Activated CD4-positive, alpha-beta T cell treated with anti-CD3 and anti-CD28 coated beads for 36 hours (primary cell): ENCODE measurements around the gene ATRIP. TPM values are rescaled to one million over a fixed set of nuclear protein-coding genes. Genes with fewer than 3 reads are reported as not detected.
A peak's percentile ranks its signal among the peaks of the same experiment; 100 is the strongest.

ENCODE experiments used
- ATAC-seq: fragments of 200-7000 bp; cut with Tn5 transposase; one replicate; pipeline ENCODE4 v1.10.0; 2021; ENCODE audit warnings: mild to moderate bottlenecking, moderate library complexity
- CTCF ChIA-PET: fragments of 350-600 bp; sonication (Branson Sonifier 250); formaldehyde crosslinking; loops from one replicate; lab custom pipeline; 2021; ENCODE audit warnings: antibody characterized with exemption; lab: Charles Lee
- POLR2A ChIA-PET: fragments of 350-600 bp; sonication (Branson Sonifier 250); formaldehyde crosslinking; loops from one replicate; lab custom pipeline; 2021; ENCODE audit warnings: antibody characterized with exemption, inconsistent platforms; lab: Charles Lee
- DNase-seq: peaks from one replicate; pipeline ENCODE4 v3.0.0-alpha.2; 2020
- H3K27ac Mint-ChIP-seq: one replicate; pipeline ENCODE4 v1.8.0; 2021; ENCODE audit warnings: mixed read lengths
- H3K27me3 Mint-ChIP-seq: one replicate; pipeline ENCODE4 v1.8.0; 2021; ENCODE audit warnings: mixed read lengths
- H3K36me3 Mint-ChIP-seq: one replicate; pipeline ENCODE4 v1.8.0; 2021; ENCODE audit warnings: low read depth, mixed read lengths
- H3K4me1 Mint-ChIP-seq: one replicate; pipeline ENCODE4 v1.8.0; 2021; ENCODE audit warnings: mixed read lengths
- H3K4me3 Mint-ChIP-seq: one replicate; pipeline ENCODE4 v1.8.0; 2021; ENCODE audit warnings: mild to moderate bottlenecking, moderate library complexity, mixed read lengths
- H3K9me3 Mint-ChIP-seq: one replicate; pipeline ENCODE4 v1.8.0; 2021; ENCODE audit warnings: low read depth, mixed read lengths
- intact Hi-C, 2 experiments: fragments of 100-400 bp; cut with DNase I in 1 of 2; cut with micrococcal nuclease in 1 of 2; formaldehyde crosslinking; loops; one replicate each; pipeline versions ENCODE4 v1.14.2 to v1.15.1; 2022 to 2024; cut with DNase I, micrococcal nuclease
- total RNA-seq, 2 experiments: library from RNA; stranded (reverse); gene quantifications; one replicate each; pipeline ENCODE4 v1.2.3, GENCODE V29; 2021

Gene ATRIP
- total RNA-seq, 2 experiments from 2014 or later = 16.8 to 21.0 TPM

DNA sequence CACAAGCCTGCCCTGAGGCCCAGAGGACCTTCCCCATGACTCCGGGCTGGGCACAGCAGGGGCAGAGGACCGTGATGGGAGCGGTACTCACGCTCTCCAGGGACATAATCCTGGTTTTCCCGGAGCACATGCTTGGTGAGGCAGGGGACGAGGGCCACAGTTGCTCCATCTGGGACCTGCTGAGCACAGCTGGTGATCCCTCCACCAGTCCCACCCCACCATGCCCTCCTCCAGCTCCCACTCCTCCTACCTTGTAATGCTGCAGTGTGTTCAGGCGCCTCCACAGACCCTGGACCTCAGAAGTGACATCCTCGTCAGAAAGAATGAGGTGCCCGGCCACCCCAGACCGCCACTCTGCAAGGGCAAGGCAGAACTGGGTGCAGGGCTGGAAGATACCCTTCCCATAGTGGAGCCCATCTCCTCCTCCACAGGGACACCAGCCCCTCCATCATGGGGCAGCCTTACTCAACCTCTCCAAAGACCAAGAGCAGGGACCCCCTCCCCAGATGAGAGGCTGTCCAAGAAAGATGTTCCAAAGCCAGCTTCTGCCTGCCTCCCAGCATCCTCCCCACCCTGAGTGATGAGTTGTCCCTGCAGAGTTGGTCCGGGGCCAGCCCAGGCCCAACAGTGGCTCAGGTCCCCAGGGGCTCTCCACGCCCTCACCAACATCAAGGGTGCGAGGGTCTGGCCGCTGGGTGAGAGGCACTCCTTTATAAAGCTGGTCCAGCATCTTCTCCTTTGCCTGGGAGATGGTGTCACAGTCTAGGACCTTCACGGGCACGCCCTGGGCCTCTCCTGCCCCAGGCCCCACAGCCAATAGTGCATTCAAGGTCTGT lies 36.1 kb upstream of the ATRIP start:
- CTCF ChIA-PET = interaction anchor here (0.7 to 5.7 kb wide), 2 partner anchors 23 to 26 kb away, joined by 3 to 45 read pairs; no protein-coding TSS in a partner anchor
- H3K36me3 Mint-ChIP-seq = no peaks in the 10 kb centered on the region

DNA sequence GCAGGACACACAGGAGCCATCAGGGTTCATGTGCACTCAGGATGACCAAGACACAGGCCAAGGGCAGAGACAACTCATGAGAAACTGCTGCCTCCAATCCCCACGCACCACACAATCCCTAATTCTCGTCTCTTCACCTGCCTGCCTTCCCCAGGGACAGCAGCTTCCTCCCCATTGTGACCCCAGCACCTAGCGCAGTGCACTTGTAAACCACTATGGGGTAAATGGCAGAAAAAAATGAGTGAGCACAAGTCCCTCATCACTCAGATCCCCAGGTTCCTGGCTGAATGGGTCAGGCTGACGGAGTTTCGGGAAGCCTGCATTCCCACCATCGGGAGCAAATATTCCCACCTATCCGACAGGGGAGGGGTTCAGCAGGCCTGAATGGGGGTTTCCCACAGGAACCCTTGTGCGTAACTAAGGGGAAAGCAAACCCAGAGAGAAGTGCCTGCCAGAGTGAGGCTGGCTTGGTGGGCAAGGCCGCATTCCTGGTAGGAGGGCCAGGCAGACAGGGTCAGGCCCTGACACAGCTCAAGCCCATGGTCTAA lies 35.4 kb upstream of the ATRIP start:
- intact Hi-C loops = no loop called here
- no peak for ATAC-seq
- Mint-ChIP-seq H3K4me3 (no peak overlapping the region), H3K36me3 (no peaks in the 10 kb centered on the region), H3K4me1 (no peaks in the 10 kb centered on the region), H3K9me3 (no peaks in the 10 kb centered on the region), H3K27ac (no peak overlapping the region), H3K27me3 (no peaks in the 10 kb centered on the region)
- CTCF ChIA-PET = interaction anchor here (0.6 to 5.7 kb wide), 4 partner anchors 10 to 257 kb away, joined by 3 to 45 read pairs (median 5); no protein-coding TSS in a partner anchor
- POLR2A ChIA-PET = no interaction called here
- no peak for DNase-seq

More for the DNA sequence above, 36.1 kb upstream of the ATRIP start:
- no peak for ATAC-seq
- Mint-ChIP-seq H3K27ac (no peak overlapping the region), H3K9me3 (no peaks in the 10 kb centered on the region), H3K4me3 (no peak overlapping the region), H3K4me1 (no peaks in the 10 kb centered on the region), H3K27me3 (no peaks in the 10 kb centered on the region)
- intact Hi-C loops = no loop called here
- POLR2A ChIA-PET = no interaction called here
- peak; percentile 1 for DNase-seq

DNA sequence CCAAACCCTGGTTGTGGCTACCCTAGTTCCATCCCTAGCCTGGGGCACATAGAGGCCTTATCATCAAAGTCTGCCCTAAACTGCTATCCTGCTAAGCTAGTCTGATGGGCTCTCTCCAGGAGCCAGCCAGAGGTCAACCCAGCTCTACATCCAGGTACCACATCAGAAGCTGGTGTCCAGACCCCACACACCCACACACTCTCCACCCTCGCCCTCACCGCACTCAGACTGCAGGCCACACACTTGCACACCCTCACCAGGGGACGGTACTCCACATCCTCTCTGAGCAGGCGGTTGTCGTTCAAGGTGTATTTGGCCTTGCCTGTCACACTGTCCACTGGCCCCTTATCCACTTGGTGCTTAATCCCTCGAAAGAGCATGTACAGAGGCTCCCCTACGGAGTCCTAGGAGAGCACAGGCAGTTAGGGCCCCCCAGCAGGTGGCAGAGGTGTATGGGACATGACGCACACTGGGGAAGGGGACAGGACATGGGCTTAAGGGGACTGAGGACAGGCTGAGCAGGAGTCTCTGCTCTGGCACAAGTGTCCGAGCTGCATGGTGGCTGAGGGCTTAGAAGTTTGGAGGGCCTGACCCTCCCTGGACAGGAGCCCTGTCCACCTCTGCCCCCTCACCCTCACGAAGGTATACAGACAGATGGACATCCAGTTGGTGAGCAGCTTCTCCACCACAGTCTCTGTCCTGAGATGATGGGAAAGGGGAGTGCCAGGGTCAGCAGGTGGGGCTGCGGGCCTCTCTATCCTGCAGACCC lies 34.7 kb upstream of the ATRIP start:
- Mint-ChIP-seq H3K36me3 (no peaks in the 10 kb centered on the region), H3K9me3 (no peaks in the 10 kb centered on the region), H3K27me3 (no peaks in the 10 kb centered on the region), H3K4me1 (no peaks in the 10 kb centered on the region), H3K27ac (no peak overlapping the region), H3K4me3 (no peak overlapping the region)
- POLR2A ChIA-PET = no interaction called here
- no peak for DNase-seq
- CTCF ChIA-PET = interaction anchor here (0.6 to 5.7 kb wide), 4 partner anchors 11 to 256 kb away, joined by 3 to 45 read pairs (median 8); no protein-coding TSS in a partner anchor
- intact Hi-C loops = no loop called here
- ATAC-seq = no peak

DNA sequence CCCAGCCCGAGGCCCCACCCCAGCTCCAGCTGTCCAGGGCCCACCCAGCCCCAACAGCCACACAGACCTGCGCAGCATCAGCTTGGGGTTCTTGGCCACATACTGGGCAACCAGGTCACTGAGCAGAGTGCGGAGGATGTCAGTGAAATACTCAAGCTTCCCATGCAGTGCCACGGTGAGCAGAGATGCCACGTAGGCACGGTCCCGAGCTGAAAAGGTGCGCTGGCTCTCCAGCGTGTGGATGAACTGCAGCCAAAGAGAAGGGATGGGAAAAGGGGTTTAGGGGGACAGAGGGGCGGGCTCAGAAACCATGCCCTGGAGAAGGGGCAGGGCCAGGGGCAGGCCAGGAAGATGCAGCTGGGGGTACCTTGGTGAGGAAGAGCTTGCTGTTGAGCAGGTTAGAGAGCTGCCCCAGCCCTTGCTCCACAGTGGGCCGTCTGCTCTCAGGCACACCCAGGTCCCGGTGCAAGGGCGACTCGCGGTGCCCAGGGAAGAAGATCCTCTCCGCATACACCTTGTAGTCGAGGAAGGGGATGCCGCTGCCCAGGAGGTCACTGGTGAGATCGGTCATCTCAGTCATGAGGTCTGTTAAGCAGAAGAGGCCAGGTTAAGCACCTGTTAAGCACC lies 34.0 kb upstream of the ATRIP start:
- Mint-ChIP-seq H3K36me3 (no peaks in the 10 kb centered on the region), H3K9me3 (no peaks in the 10 kb centered on the region), H3K27ac (no peak overlapping the region), H3K4me1 (no peaks in the 10 kb centered on the region), H3K27me3 (no peaks in the 10 kb centered on the region), H3K4me3 (no peak overlapping the region)
- ATAC-seq (no peak), DNase-seq (no peak)
- ChIA-PET CTCF (interaction anchor here (0.6 to 2.6 kb wide), 3 partner anchors 11 to 327 kb away, joined by 3 to 8 read pairs (median 7); no protein-coding TSS in a partner anchor), POLR2A (no interaction called here)
- intact Hi-C loops = no loop called here

DNA sequence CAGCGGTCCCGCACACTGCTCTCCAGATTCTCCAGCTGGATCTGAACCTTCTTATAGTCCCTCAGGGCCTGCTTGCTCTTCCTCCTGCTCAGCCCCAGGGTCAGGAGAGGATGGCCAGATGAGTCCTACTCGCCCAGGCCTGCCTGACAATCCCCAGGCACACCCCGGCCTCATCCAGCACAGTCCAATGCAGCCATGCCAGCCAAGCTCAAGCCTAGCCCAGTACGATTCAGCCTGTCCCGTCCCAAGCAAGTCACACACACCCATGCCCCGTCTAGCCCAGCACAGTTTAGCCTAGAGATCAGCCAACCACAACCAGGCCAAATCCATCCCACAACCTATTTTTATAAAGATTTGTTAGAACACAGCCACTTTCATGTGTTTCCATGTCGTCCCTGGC lies 33.5 kb upstream of the ATRIP start:
- H3K27me3 Mint-ChIP-seq = no peaks in the 10 kb centered on the region
- no peaks in the 10 kb centered on the region for H3K4me1 Mint-ChIP-seq
- H3K4me3 Mint-ChIP-seq = no peak overlapping the region
- H3K9me3 Mint-ChIP-seq = no peaks in the 10 kb centered on the region
- no peaks in the 10 kb centered on the region for H3K36me3 Mint-ChIP-seq
- H3K27ac Mint-ChIP-seq = no peak overlapping the region
- CTCF ChIA-PET = interaction anchor here (0.6 to 2.6 kb wide), 3 partner anchors 12 to 326 kb away, joined by 3 to 8 read pairs (median 7); no protein-coding TSS in a partner anchor
- POLR2A ChIA-PET = no interaction called here
- intact Hi-C loops = no loop called here
- DNase-seq (no peak), ATAC-seq (no peak)

DNA sequence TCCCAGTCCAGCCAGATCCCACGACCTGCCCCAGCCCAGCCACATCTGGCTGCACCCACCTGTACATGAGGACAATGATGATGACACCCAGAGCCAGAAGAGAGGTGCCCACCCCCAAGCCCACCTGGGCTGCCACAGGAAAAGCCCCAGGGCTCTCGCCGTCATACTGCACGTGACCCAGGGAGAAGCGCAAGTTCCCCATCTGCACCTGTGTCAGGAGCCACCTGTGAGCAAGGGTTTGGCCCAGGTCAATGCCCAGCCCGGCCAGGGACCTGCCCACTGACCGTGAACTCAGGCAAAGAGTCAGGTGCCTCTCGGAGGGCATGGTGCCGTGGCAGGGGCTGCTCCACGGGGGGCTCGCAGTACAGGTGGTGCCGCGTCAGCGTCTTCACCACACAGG lies 32.9 kb upstream of the ATRIP start:
- DNase-seq (no peak), ATAC-seq (no peak)
- H3K36me3 Mint-ChIP-seq = no peaks in the 10 kb centered on the region
- H3K9me3 Mint-ChIP-seq = no peaks in the 10 kb centered on the region
- no peaks in the 10 kb centered on the region for H3K27me3 Mint-ChIP-seq
- intact Hi-C loops = no loop called here
- no peak overlapping the region for H3K4me3 Mint-ChIP-seq
- POLR2A ChIA-PET = no interaction called here
- no peaks in the 10 kb centered on the region for H3K4me1 Mint-ChIP-seq
- CTCF ChIA-PET = interaction anchor here (2.6 kb wide), 1 partner anchor 22 kb away, joined by 8 read pairs; no protein-coding TSS in a partner anchor
- H3K27ac Mint-ChIP-seq = no peak overlapping the region

DNA sequence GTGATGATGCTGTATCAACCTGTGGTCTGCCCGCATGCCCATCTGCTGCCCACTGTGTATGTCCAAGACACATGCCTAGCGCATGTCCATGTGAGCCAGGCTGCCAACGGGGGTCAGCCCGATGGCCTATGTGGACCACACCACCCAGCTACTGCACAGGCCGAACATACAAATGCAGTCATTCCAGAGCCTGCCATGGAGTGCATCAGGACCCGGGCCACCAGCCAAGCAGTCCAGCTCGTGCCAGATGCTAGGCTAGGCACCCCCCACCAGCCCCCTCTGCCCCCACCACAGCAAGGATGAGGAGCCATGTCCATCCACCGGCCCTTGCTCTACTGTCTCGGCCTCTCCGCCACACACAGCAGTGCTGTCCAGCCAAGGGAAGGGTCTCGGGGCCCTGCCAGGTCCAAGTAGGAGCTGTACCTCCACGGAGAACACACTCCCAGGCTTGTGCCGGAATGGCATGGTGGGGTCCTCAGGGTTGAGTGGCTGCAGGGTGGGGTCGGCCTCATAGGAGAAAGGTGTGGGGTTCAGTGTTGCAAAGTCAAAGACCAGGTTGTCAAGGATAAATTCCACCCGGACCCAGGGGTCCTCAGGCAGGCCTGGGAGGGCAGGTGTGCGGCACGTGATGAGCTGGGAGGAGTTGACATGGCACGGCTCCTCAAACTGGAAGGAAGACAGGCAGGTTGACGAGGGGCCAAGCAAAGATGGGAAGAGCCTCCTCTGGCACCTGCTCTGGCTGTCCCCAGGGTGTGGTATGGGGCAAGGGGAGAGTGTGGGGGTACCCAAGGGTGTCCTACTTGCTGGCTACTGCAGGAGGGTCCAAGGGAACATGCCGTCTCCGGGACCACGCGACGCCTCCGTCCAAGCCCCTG lies 31.9 kb upstream of the ATRIP start:
- Mint-ChIP-seq H3K36me3 (no peaks in the 10 kb centered on the region), H3K27me3 (no peaks in the 10 kb centered on the region), H3K9me3 (no peaks in the 10 kb centered on the region), H3K4me3 (no peak overlapping the region), H3K4me1 (no peaks in the 10 kb centered on the region), H3K27ac (no peak overlapping the region)
- ATAC-seq (no peak), DNase-seq (no peak)
- POLR2A ChIA-PET = no interaction called here
- intact Hi-C loops = no loop called here
- CTCF ChIA-PET = interaction anchor here (0.5 to 2.6 kb wide), 4 partner anchors 14 to 1599 kb away, joined by 3 to 12 read pairs (median 6); no protein-coding TSS in a partner anchor

DNA sequence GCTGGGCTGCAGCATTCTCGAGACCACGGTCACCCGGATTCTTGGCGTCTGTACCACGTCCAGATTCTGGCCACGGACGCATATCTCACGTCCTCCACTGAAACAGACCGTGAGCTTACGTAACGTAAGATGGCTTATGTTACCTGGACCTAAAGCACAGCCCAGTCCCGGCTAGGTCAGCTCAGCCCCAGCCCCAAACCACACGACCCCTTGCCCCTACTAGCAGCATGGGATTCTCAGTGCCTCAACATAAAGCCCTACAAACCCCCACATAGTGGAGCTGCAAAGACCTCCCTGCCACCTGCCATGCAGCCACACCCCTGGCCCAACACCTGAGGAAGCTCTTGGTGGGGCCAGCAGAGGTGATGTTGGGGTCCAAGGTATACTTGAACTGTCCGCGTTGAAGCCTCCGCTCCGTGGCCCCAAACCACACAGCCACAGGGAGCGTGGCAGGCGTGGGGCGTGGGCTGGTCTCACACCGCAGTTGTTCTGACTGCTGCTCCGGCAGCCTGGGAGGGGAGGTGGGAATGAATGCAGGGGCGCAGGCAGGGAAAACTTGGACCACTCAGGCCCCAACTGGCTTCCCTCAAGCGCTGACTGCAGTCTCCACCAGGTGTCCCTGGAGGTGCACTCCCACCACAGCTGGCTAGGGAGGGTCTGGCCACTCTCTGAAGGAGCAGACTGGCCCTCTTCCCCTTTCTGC lies 31.1 kb upstream of the ATRIP start:
- Mint-ChIP-seq H3K4me1 (no peaks in the 10 kb centered on the region), H3K27ac (no peak overlapping the region), H3K36me3 (no peaks in the 10 kb centered on the region), H3K9me3 (no peaks in the 10 kb centered on the region), H3K27me3 (no peaks in the 10 kb centered on the region), H3K4me3 (no peak overlapping the region)
- ChIA-PET POLR2A (no interaction called here), CTCF (interaction anchor here (0.5 to 2.5 kb wide), 3 partner anchors 15 to 21 kb away, joined by 3 to 12 read pairs (median 6); no protein-coding TSS in a partner anchor)
- ATAC-seq (no peak), DNase-seq (no peak)
- intact Hi-C loops = no loop called here

DNA sequence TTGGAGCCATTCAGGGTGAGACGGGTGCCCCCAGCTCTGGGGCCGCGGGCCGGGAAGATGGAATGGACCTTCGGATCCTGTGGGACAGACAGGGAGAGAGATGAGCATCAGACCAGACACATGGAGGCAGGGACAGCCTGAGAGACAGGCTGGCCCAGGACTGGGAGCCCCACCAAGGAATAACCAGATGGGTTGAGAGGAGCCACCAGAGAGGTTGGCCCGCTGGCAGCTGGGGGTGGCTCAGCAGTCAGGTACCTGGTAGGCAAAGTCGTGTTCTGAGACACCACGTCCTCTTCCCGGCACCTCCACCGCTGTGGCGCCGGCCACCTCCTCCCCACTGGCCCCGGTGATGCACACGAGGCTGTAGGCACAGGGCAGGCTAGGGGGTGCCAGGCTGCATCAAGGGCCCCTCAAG lies 30.4 kb upstream of the ATRIP start:
- H3K4me1 Mint-ChIP-seq = no peaks in the 10 kb centered on the region
- no peak for ATAC-seq
- POLR2A ChIA-PET = no interaction called here
- intact Hi-C loops = no loop called here
- H3K36me3 Mint-ChIP-seq = no peaks in the 10 kb centered on the region
- H3K4me3 Mint-ChIP-seq = no peak overlapping the region
- CTCF ChIA-PET = interaction anchor here (0.6 to 2.5 kb wide), 3 partner anchors 15 to 109 kb away, joined by 3 to 12 read pairs (median 6); no protein-coding TSS in a partner anchor
- H3K9me3 Mint-ChIP-seq = no peaks in the 10 kb centered on the region
- no peak for DNase-seq
- H3K27ac Mint-ChIP-seq = no peak overlapping the region
- H3K27me3 Mint-ChIP-seq = no peaks in the 10 kb centered on the region

DNA sequence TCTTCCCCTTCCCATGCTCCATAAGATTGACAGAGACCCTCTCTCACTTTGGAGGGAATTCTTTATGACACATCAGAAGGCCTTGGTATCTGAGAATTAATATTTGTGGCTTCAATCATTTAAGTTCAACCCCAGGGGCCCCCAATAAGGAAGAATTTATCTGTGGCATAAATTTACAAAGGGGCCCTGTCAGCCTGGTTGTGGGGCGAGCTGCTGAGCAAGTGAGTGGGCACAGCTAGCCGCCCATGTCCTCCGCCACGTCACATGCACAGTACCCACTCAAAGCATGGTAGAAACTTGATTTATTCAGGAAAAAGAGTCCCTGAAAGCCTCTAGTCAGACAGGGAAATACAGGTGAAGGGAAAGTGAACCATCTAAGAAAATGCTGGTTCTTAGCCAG lies 30.0 kb upstream of the ATRIP start:
- ChIA-PET CTCF (interaction anchor here (0.6 to 2.5 kb wide), 3 partner anchors 16 to 110 kb away, joined by 3 to 12 read pairs (median 6); no protein-coding TSS in a partner anchor), POLR2A (no interaction called here)
- H3K4me3 Mint-ChIP-seq = no peak overlapping the region
- H3K27me3 Mint-ChIP-seq = no peaks in the 10 kb centered on the region
- H3K4me1 Mint-ChIP-seq = no peaks in the 10 kb centered on the region
- H3K27ac Mint-ChIP-seq = no peak overlapping the region
- no peak for DNase-seq
- intact Hi-C loops = no loop called here
- H3K36me3 Mint-ChIP-seq = no peaks in the 10 kb centered on the region
- ATAC-seq = no peak
- no peaks in the 10 kb centered on the region for H3K9me3 Mint-ChIP-seq
